GM12878 (cell line): ENCODE measurements around the gene ITPRIP. TPM values are rescaled to one million over a fixed set of nuclear protein-coding genes. Genes with fewer than 3 reads are reported as not detected.

Source experiments
- ATAC-seq: fragments of 200-7000 bp; cut with Tn5 transposase; 3 replicates; pipeline ENCODE4 v1.9.1; 2020; ENCODE audit warnings: mild to moderate bottlenecking, moderate library complexity
- BruUV-seq: library from RNA; stranded (reverse); fragments of 400-500 nt; replicated peaks from 2 replicates; lab custom pipeline; 2021; lab: Mats Ljungman, UMichigan
- CTCF ChIA-PET: fragments of 300-600 bp; sonication (Branson Sonifier 250); formaldehyde crosslinking; extraction: SDS; loops from one replicate; lab custom pipeline; 2021; ENCODE audit warnings: inconsistent platforms; lab: Yijun Ruan, JAX
- POLR2A ChIA-PET: fragments of 350-600 bp; formaldehyde crosslinking; extraction: SDS; loops from one replicate; lab custom pipeline; 2021; ENCODE audit warnings: inconsistent platforms; lab: Charles Lee
- RAD21 ChIA-PET: fragments of 300-600 bp; sonication (Branson Sonifier 250); formaldehyde crosslinking; loops from one replicate; lab custom pipeline; 2023; ENCODE audit warnings: antibody characterized with exemption; ENCODE audit not compliant: unreplicated experiment; lab: Charles Lee
- SMC1A ChIA-PET: fragments of 300-600 bp; sonication (Branson Sonifier 250); formaldehyde crosslinking; loops from one replicate; lab custom pipeline; 2023; ENCODE audit not compliant: unreplicated experiment, uncharacterized antibody; lab: Charles Lee
- DNase-seq: peaks from one replicate; pipeline ENCODE4 v3.0.0-alpha.2; 2011; ENCODE audit warnings: low read depth, low spot score
- FAIRE-seq: peaks from 3 replicates; lab custom pipeline; 2011; peaks lifted over from hg19 to GRCh38; lab: Jason Lieb, UNC
- H2AFZ ChIP-seq: 2 replicates; pipeline ENCODE4 v1.6.0; 2011; ENCODE audit warnings: low read depth, low read length, control low read depth; ENCODE audit not compliant: control insufficient read depth
- H3K27ac ChIP-seq: 2 replicates; pipeline ENCODE4 v1.5.1; 2011; ENCODE audit warnings: control low read depth; ENCODE audit not compliant: control insufficient read depth, insufficient read depth
- H3K27me3 ChIP-seq, 2 experiments: replicated peaks in 1 of 2; 2 replicates each; pipeline versions ENCODE4 v1.6.0 to v1.6.1; 2011; ENCODE audit warnings: low read length in 1 of 2; ENCODE audit not compliant: control insufficient read depth in 2 of 2, insufficient read depth in 2 of 2
- H3K36me3 ChIP-seq, 2 experiments: 2 replicates each; pipeline ENCODE4 v1.5.1; 2011; ENCODE audit warnings: low read length in 1 of 2; ENCODE audit not compliant: control insufficient read depth in 2 of 2, insufficient read depth in 2 of 2
- H3K4me1 ChIP-seq: 2 replicates; pipeline ENCODE4 v1.6.1; 2011; ENCODE audit warnings: mild to moderate bottlenecking, low read length, moderate library complexity, mixed read lengths; ENCODE audit not compliant: control insufficient read depth, insufficient read depth
- H3K4me2 ChIP-seq: 2 replicates; pipeline ENCODE4 v1.6.0; 2011; ENCODE audit warnings: control low read depth; ENCODE audit not compliant: control insufficient read depth, insufficient read depth
- H3K4me3 ChIP-seq: fragments of 200-600 bp; sonication (generic); 2 replicates; pipeline ENCODE4 v1.5.1; 2016
- H3K79me2 ChIP-seq: 2 replicates; pipeline ENCODE4 v1.6.0; 2011; ENCODE audit warnings: low read length; ENCODE audit not compliant: control insufficient read depth, insufficient read depth
- H3K9ac ChIP-seq: 2 replicates; pipeline ENCODE4 v1.8.0; 2011; ENCODE audit warnings: low read length, control low read depth, mixed read lengths; ENCODE audit not compliant: control insufficient read depth, insufficient read depth
- H3K9me3 ChIP-seq: replicated peaks from 3 replicates; pipeline ENCODE4 v1.5.1; 2011; ENCODE audit warnings: mild to moderate bottlenecking, low read length; ENCODE audit not compliant: control insufficient read depth, insufficient read depth
- H4K20me1 ChIP-seq: 2 replicates; pipeline ENCODE4 v1.6.0; 2011; ENCODE audit not compliant: control insufficient read depth, insufficient read depth
- ATF7 ChIP-seq: fragments of 450-650 bp; IDR thresholded peaks from 2 replicates; pipeline ENCODE4 v1.6.1; 2016; ENCODE audit warnings: low read depth, mild to moderate bottlenecking
- CTCF ChIP-seq, 3 experiments: IDR thresholded peaks in 2 of 3; conservative IDR thresholded peaks in 1 of 3; 2 replicates each; pipeline ENCODE4 v1.5.1; 2011; ENCODE audit warnings: low read depth in 3 of 3, low read length in 3 of 3, mild to moderate bottlenecking in 3 of 3, control low read depth in 2 of 3, moderate library complexity in 2 of 3, inconsistent platforms in 1 of 3, mixed read lengths in 1 of 3; ENCODE audit not compliant: control insufficient read depth in 2 of 3, insufficient read depth in 1 of 3; ENCODE audit errors: extremely low read depth in 1 of 3
- ESRRA ChIP-seq: IDR thresholded peaks from 2 replicates; pipeline ENCODE4 v1.6.1; 2012; ENCODE audit warnings: mild to moderate bottlenecking, low read length, improper control_type of control experiment
- IKZF2 ChIP-seq, 2 experiments: fragments of 450-650 bp; IDR thresholded peaks; 2 replicates each; pipeline ENCODE4 v1.6.1; 2017; ENCODE audit warnings: mild to moderate bottlenecking in 2 of 2, moderate library complexity in 2 of 2
- KAT2A ChIP-seq: conservative IDR thresholded peaks from 2 replicates; pipeline ENCODE4 v1.6.1; 2011; ENCODE audit warnings: low read depth, low read length; ENCODE audit not compliant: control insufficient read depth
- RBBP5 ChIP-seq: fragments of 200-600 bp; sonication (generic); conservative IDR thresholded peaks from 2 replicates; pipeline ENCODE4 v1.6.1; 2016
- ZNF217 ChIP-seq: fragments of 450-650 bp; IDR thresholded peaks from 2 replicates; pipeline ENCODE4 v1.6.1; 2017; ENCODE audit warnings: antibody characterized with exemption, mild to moderate bottlenecking
- ZZZ3 ChIP-seq: IDR thresholded peaks from 2 replicates; pipeline ENCODE4 v1.6.1; 2011; ENCODE audit warnings: low read depth; ENCODE audit not compliant: control insufficient read depth, insufficient read length
- WGBS: methylation state at CpG from one replicate; pipeline ENCODE4 v1.1.6; 2016; ENCODE audit warnings: low lambda C conversion rate; ENCODE audit not compliant: insufficient replicate concordance, insufficient coverage; ENCODE audit errors: missing lambda C conversion rate; 5-methylcytosine and 5-hydroxymethylcytosine counted together
- in situ Hi-C: fragments of 300-500 bp; cut with MboI; formaldehyde crosslinking; loops from 9 replicates; pipeline ENCODE4 v1.14.3; 2018; ENCODE audit warnings: mixed read lengths
- intact Hi-C: fragments of 100-400 bp; cut with micrococcal nuclease; formaldehyde crosslinking; loops from one replicate; pipeline ENCODE4 v1.14.2; 2022; ENCODE audit not compliant: unreplicated experiment
- polyA plus RNA-seq, 11 experiments: library from polyadenylated mRNA; depleted of rRNA in 4 of 11; unstranded in 6 of 11; stranded (reverse) in 5 of 11; fragments of >200 nt; fragmentation: Nextera tagmentation in 4 of 11; fragmentation: Illumina TruSeq in 1 of 11; extraction: Ambion mirVana in 4 of 11; extraction: Trizol in 1 of 11; gene quantifications; 1 replicate in 1 of 11; 2 replicates in 10 of 11; pipeline versions ENCODE4 v1.2.1 to v1.2.3, GENCODE V29; 2011 to 2016; ENCODE audit warnings: inconsistent platforms in 2 of 11, missing spikeins in 2 of 11, low read depth in 1 of 11
- total RNA-seq, 4 experiments: library from RNA; depleted of rRNA in 3 of 4; stranded (reverse); fragments of >200 nt in 3 of 4; fragmentation: Illumina TruSeq in 1 of 4; extraction: Trizol in 1 of 4; gene quantifications; 2 replicates each; pipeline versions ENCODE4 v1.2.1 to v1.2.3, GENCODE V29; 2013 to 2021
- TF ChIP-seq, protein P1 (sequence below): IDR thresholded peaks from 2 replicates; pipeline ENCODE4 v1.6.1; 2012; ENCODE audit warnings: low read length, inconsistent platforms

Gene ITPRIP
- total and polyA plus RNA-seq, 10 of the 15 experiments (the other 5 are each of a cell fraction or from before 2014, with no cell fraction given): 0.82 to 10.4 (median 5.9) TPM

- Histone ChIP-seq H3K4me1 (peaks cover 7% of the 10 kb centered on the region), H4K20me1 (no peaks in the 10 kb centered on the region), H3K4me2 (no peak overlapping the region), H3K79me2 (no peaks in the 10 kb centered on the region), H3K27ac (no peak overlapping the region), H3K27me3 (peaks cover 0 to 5% of the 10 kb centered on the region in 2 experiments; a peak in 2 of 4 replicates), H3K4me3 (no peak overlapping the region), H3K9ac (no peak overlapping the region), H2AFZ (no peak overlapping the region), H3K36me3 (no peaks in the 10 kb centered on the region), H3K9me3 (no peaks in the 10 kb centered on the region; the same call in 2 of the 3 replicates)
- intact Hi-C loops: no loop called here
- RAD21 ChIA-PET: interaction anchor here (1.0 kb wide), 1 partner anchor 10 kb away, joined by 3 read pairs; no protein-coding TSS in a partner anchor
- no TSS peak for BruUV-seq
- POLR2A ChIA-PET: no interaction called here
- no peak for FAIRE-seq
- WGBS: 0% methylated on average over 3 of the region's 3 CpGs
- SMC1A ChIA-PET: interaction anchor here (1.9 to 7.3 kb wide), 2 partner anchors 10 to 48 kb away, joined by 7 to 187 read pairs; partner anchors contain the start of gene CFAP58
- in situ Hi-C loops: no loop called here
- CTCF ChIA-PET: interaction anchor here (1.8 to 13.3 kb wide), 3 partner anchors 9 to 48 kb away, joined by 7 to 419 read pairs (median 163); partner anchors contain the start of gene CFAP58
- TF ChIP-seq ESRRA (no peak), IKZF2 (IDR thresholded peaks at IDR 0.05) (no peak), ATF7 (no peak), RBBP5 (no peak), KAT2A (no peak), ZNF217 (no peak), ZZZ3 (no peak), CTCF (IDR thresholded peaks at IDR 0.05 in 2 of 3, conservative IDR thresholded peaks at IDR 0.05 in 1 of 3; ENCODE audit: control insufficient read depth in 2 of 3, extremely low read depth in 1 of 3, insufficient read depth in 1 of 3, low read depth in 3 of 3, low read length in 3 of 3) (no peak)
- TF ChIP-seq, protein P1, sequence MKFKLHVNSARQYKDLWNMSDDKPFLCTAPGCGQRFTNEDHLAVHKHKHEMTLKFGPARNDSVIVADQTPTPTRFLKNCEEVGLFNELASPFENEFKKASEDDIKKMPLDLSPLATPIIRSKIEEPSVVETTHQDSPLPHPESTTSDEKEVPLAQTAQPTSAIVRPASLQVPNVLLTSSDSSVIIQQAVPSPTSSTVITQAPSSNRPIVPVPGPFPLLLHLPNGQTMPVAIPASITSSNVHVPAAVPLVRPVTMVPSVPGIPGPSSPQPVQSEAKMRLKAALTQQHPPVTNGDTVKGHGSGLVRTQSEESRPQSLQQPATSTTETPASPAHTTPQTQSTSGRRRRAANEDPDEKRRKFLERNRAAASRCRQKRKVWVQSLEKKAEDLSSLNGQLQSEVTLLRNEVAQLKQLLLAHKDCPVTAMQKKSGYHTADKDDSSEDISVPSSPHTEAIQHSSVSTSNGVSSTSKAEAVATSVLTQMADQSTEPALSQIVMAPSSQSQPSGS: no peak
- DNase-seq: no peak
- no peak for ATAC-seq
Measured at GRCh38 chr10:104301907-104302690, 36.2 kb downstream of the ITPRIP start.
